Neural progenitor cell (in vitro differentiated cells): Measurements from ENCODE around the gene GMFB. TPM values are rescaled to one million over a fixed set of nuclear protein-coding genes. Genes with fewer than 3 reads are reported as not detected.

Experiments
- DNase-seq: peaks from one replicate; pipeline ENCODE4 v3.0.0-alpha.2; 2016; ENCODE audit warnings: low spot score
- H2AFZ ChIP-seq: fragments of 200-600 bp; sonication (generic); replicated peaks from 2 replicates; pipeline ENCODE4 v1.6.1; 2016; ENCODE audit warnings: antibody characterized with exemption
- H3F3A ChIP-seq: fragments of 200-600 bp; sonication (generic); 2 replicates; pipeline ENCODE4 v1.6.1; 2016; ENCODE audit warnings: antibody characterized with exemption, low read depth
- H3K27ac ChIP-seq: fragments of 200-600 bp; sonication (generic); 2 replicates; pipeline ENCODE4 v1.5.1; 2016; ENCODE audit warnings: mild to moderate bottlenecking
- H3K27me3 ChIP-seq: fragments of 200-600 bp; sonication (generic); 2 replicates; pipeline ENCODE4 v1.6.1; 2016; ENCODE audit warnings: mild to moderate bottlenecking, moderate library complexity
- H3K36me3 ChIP-seq: fragments of 200-600 bp; sonication (generic); 2 replicates; pipeline ENCODE4 v1.5.1; 2016
- H3K4me1 ChIP-seq: fragments of 200-600 bp; sonication (generic); 2 replicates; pipeline ENCODE4 v1.6.1; 2016; ENCODE audit warnings: mixed run types
- H3K4me2 ChIP-seq: fragments of 200-600 bp; sonication (generic); 2 replicates; pipeline ENCODE4 v1.6.1; 2016
- H3K4me3 ChIP-seq: fragments of 200-600 bp; sonication (generic); 2 replicates; pipeline ENCODE4 v1.5.1; 2016
- H3K79me2 ChIP-seq: fragments of 200-600 bp; sonication (generic); 2 replicates; pipeline ENCODE4 v1.6.1; 2016; ENCODE audit warnings: low read depth
- H3K9ac ChIP-seq: fragments of 200-600 bp; sonication (generic); 2 replicates; pipeline ENCODE4 v1.6.1; 2016
- H3K9me3 ChIP-seq: fragments of 200-600 bp; sonication (generic); 2 replicates; pipeline ENCODE4 v1.5.1; 2016; ENCODE audit warnings: low read depth
- H4K20me1 ChIP-seq: fragments of 200-600 bp; sonication (generic); 2 replicates; pipeline ENCODE4 v1.6.1; 2016; ENCODE audit warnings: low read depth
- H3K27ac Mint-ChIP-seq: 3 replicates; pipeline ENCODE4 v1.8.0; 2021; ENCODE audit warnings: mixed read lengths
- H3K27me3 Mint-ChIP-seq: 2 replicates; pipeline ENCODE4 v1.8.0; 2022; ENCODE audit warnings: low read depth, mild to moderate bottlenecking, inconsistent platforms, moderate library complexity, mixed read lengths; ENCODE audit not compliant: insufficient read depth
- H3K36me3 Mint-ChIP-seq: 3 replicates; pipeline ENCODE4 v1.8.0; 2021; ENCODE audit warnings: mixed read lengths
- H3K4me1 Mint-ChIP-seq: 3 replicates; pipeline ENCODE4 v1.8.0; 2021; ENCODE audit warnings: mixed read lengths
- H3K4me3 Mint-ChIP-seq: 3 replicates; pipeline ENCODE4 v1.8.0; 2021; ENCODE audit warnings: mild to moderate bottlenecking, moderate library complexity, mixed read lengths
- H3K9me3 Mint-ChIP-seq: 3 replicates; pipeline ENCODE4 v1.8.0; 2020; ENCODE audit warnings: mixed read lengths
- EZH2 ChIP-seq: fragments of 200-600 bp; sonication (generic); IDR thresholded peaks from 2 replicates; pipeline ENCODE4 v1.6.1; 2017; ENCODE audit warnings: antibody characterized with exemption, mild to moderate bottlenecking, moderate library complexity
- EZH2phosphoT487 ChIP-seq: fragments of 200-600 bp; sonication (generic); IDR thresholded peaks from 2 replicates; pipeline ENCODE4 v1.6.1; 2017; ENCODE audit warnings: antibody characterized with exemption
- total RNA-seq: library from RNA; depleted of rRNA; stranded (reverse); fragments of >200 nt; gene quantifications from 2 replicates; pipeline ENCODE4 v1.2.3, GENCODE V29; 2015; ENCODE audit warnings: low replicate concordance
- TF ChIP-seq, protein P1 (sequence below): fragments of 200-600 bp; sonication (generic); IDR thresholded peaks from 2 replicates; pipeline ENCODE4 v1.5.1; 2017; ENCODE audit warnings: antibody characterized with exemption, mild to moderate bottlenecking

The GMFB gene
- 108 and 172 TPM in 2 replicates for total RNA-seq

DNA sequence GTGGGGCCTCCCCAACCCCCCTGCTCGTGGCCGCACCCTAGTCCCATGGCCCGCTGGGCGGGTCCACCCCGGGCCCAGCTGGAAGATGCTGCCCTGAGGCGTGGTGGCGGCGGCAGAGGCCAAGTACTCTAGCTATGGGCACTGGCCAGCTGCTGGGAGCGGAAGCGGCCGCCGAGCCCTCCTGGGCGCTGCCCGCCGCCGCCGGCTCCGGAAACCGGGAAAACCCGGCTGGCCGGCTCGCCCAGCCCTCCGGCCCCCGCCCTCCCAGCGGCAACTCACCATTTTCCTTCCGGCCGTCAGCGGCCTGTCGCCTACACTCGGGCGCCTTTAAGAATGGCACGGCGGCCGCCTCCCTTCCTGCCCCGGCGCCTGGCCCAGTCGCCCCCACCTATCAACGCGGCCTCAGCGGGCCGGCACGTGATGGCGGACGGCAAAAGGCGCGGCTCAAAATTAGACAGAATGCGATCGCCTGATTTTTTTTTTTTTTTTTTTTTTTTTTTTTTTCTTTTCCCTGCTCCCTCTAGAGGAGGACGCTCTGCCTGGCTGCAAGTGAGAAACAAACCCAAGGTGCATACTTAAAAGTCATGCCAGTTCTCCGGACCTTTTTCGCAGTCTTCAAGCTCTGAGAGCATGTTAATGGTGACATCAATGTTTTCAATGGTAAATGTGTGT lies at the start of gene GMFB:
GMFB (minus strand) TSS at position 335 of the 672 bp plus-strand sequence; CDS start at position 282, 53 bp downstream.
- Mint-ChIP-seq H3K27ac (peak within 1 kb of the TSS; percentile 94), H3K36me3 (peaks cover 15% of the 10 kb centered on the region), H3K4me1 (peaks cover 29% of the 10 kb centered on the region), H3K4me3 (peak within 1 kb of the TSS; percentile 88), H3K27me3 (peaks cover 2% of the 10 kb centered on the region), H3K9me3 (peaks cover 5% of the 10 kb centered on the region)
- Histone ChIP-seq H3K27ac (peak within 1 kb of the TSS; percentile 88), H3K9ac (peak within 1 kb of the TSS; percentile 69), H3K9me3 (no peaks in the 10 kb centered on the region), H3K4me2 (peak within 1 kb of the TSS; percentile 92), H3F3A (peaks cover 27% of the 10 kb centered on the region), H3K4me3 (peak within 1 kb of the TSS; percentile 68), H3K27me3 (no peaks in the 10 kb centered on the region), H2AFZ (peak within 1 kb of the TSS; percentile 97), H3K36me3 (no peaks in the 10 kb centered on the region), H3K79me2 (peaks cover 48% of the 10 kb centered on the region), H4K20me1 (peaks cover 14% of the 10 kb centered on the region), H3K4me1 (peaks cover 14% of the 10 kb centered on the region)
- no peak for TF ChIP-seq EZH2phosphoT487
- peak; percentile 29 for TF ChIP-seq EZH2
- TF ChIP-seq, protein P1, sequence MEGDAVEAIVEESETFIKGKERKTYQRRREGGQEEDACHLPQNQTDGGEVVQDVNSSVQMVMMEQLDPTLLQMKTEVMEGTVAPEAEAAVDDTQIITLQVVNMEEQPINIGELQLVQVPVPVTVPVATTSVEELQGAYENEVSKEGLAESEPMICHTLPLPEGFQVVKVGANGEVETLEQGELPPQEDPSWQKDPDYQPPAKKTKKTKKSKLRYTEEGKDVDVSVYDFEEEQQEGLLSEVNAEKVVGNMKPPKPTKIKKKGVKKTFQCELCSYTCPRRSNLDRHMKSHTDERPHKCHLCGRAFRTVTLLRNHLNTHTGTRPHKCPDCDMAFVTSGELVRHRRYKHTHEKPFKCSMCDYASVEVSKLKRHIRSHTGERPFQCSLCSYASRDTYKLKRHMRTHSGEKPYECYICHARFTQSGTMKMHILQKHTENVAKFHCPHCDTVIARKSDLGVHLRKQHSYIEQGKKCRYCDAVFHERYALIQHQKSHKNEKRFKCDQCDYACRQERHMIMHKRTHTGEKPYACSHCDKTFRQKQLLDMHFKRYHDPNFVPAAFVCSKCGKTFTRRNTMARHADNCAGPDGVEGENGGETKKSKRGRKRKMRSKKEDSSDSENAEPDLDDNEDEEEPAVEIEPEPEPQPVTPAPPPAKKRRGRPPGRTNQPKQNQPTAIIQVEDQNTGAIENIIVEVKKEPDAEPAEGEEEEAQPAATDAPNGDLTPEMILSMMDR: peak; percentile 44
- DNase-seq: peak; percentile 93

DNA sequence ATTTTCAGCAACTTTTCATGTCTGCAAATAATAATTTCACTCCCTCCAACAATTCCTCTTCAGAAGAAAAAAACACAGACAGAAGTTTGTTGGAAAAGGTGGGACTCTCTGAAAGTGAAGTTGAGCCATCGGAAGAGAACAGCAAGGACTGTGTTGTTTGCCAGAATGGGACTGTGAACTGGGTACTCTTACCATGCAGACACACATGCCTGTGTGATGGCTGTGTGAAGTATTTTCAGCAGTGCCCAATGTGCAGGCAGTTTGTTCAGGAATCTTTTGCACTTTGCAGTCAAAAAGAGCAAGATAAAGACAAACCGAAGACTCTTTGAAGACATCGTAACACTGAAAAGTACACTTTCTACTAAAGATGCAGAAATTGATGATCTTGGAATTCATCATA lies 49.3 kb upstream of the GMFB start:
- Mint-ChIP-seq H3K36me3 (peaks cover 24% of the 10 kb centered on the region), H3K9me3 (no peaks in the 10 kb centered on the region), H3K27me3 (no peaks in the 10 kb centered on the region), H3K27ac (no peak overlapping the region), H3K4me3 (no peak overlapping the region), H3K4me1 (no peaks in the 10 kb centered on the region)
- Histone ChIP-seq H2AFZ (no peak overlapping the region), H3K36me3 (peaks cover 8% of the 10 kb centered on the region), H3K9ac (no peak overlapping the region), H3K4me2 (no peak overlapping the region), H3F3A (peaks cover 2% of the 10 kb centered on the region), H3K27ac (no peak overlapping the region), H3K4me1 (peaks cover 4% of the 10 kb centered on the region), H3K4me3 (no peak overlapping the region), H4K20me1 (no peaks in the 10 kb centered on the region), H3K27me3 (no peaks in the 10 kb centered on the region), H3K9me3 (no peaks in the 10 kb centered on the region), H3K79me2 (no peaks in the 10 kb centered on the region)
- no peak for DNase-seq
- no peak for TF ChIP-seq EZH2
- TF ChIP-seq EZH2phosphoT487: no peak
- TF ChIP-seq, protein P1: no peak

DNA sequence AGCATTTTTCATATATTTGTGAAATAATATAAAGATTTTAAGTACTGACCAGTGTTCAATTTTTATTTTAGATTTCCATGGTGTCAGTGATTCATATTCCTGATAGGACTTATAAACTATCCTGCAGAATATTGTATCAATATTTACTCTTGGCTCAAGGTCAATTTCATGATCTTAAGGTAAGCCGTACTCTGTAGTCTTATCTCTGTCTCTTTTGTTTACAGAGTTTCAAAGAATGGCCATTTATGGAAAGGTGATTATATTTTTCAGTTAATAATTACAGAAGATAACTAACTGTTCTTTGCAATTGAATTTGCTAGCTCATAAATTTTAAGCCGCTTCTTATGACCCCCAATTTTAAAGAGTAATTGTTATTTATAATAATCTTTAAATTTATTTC lies 48.9 kb upstream of the GMFB start:
- no peaks in the 10 kb centered on the region for H3K9me3 ChIP-seq
- Mint-ChIP-seq H3K27ac (no peak overlapping the region), H3K27me3 (no peaks in the 10 kb centered on the region), H3K4me1 (peaks cover 3% of the 10 kb centered on the region), H3K4me3 (no peak overlapping the region), H3K36me3 (peaks cover 20% of the 10 kb centered on the region), H3K9me3 (no peaks in the 10 kb centered on the region)
- H3K27ac ChIP-seq: no peak overlapping the region
- no peak for DNase-seq
- H4K20me1 ChIP-seq: no peaks in the 10 kb centered on the region
- no peaks in the 10 kb centered on the region for H3K27me3 ChIP-seq
- peaks cover 6% of the 10 kb centered on the region for H3F3A ChIP-seq
- no peak overlapping the region for H2AFZ ChIP-seq
- no peak overlapping the region for H3K4me3 ChIP-seq
- no peak overlapping the region for H3K9ac ChIP-seq
- no peak overlapping the region for H3K4me2 ChIP-seq
- H3K4me1 ChIP-seq: peaks cover 8% of the 10 kb centered on the region
- H3K36me3 ChIP-seq: peaks cover 8% of the 10 kb centered on the region
- no peaks in the 10 kb centered on the region for H3K79me2 ChIP-seq
- TF ChIP-seq, protein P1: no peak
- TF ChIP-seq EZH2phosphoT487 (no peak), EZH2 (no peak)
